Muscle of leg (tissue), 11 donors: ENCODE data around the gene TRIM28. TPM values are rescaled to one million over a fixed set of nuclear protein-coding genes. Genes with fewer than 3 reads are reported as not detected.
A peak's percentile ranks its signal among the peaks of the same experiment; 100 is the strongest.

Source experiments
- DNase-seq: peaks from one replicate; pipeline ENCODE4 v3.0.0; 2013
- H3K27ac ChIP-seq: one replicate; pipeline ENCODE4 v1.5.1; 2013; ENCODE audit warnings: mild to moderate bottlenecking, low read length, control low read depth
- H3K27me3 ChIP-seq: one replicate; pipeline ENCODE4 v1.6.1; 2013; ENCODE audit warnings: low read length; ENCODE audit not compliant: control insufficient read depth, insufficient read depth
- H3K36me3 ChIP-seq: one replicate; pipeline ENCODE4 v1.6.1; 2013; ENCODE audit warnings: low read length; ENCODE audit not compliant: control insufficient read depth, insufficient read depth
- H3K4me1 ChIP-seq: one replicate; pipeline ENCODE4 v1.6.1; 2013; ENCODE audit warnings: low read length; ENCODE audit not compliant: control insufficient read depth, insufficient read depth
- H3K4me3 ChIP-seq: one replicate; pipeline ENCODE4 v1.5.1; 2013; ENCODE audit warnings: low read length, control low read depth
- H3K9me3 ChIP-seq: replicated peaks from 2 replicates; pipeline ENCODE4 v1.6.1; 2013; ENCODE audit warnings: low read depth, low read length; ENCODE audit not compliant: control insufficient read depth
- WGBS: methylation state at CpG from one replicate; pipeline ENCODE4 v1.1.5; 2013; ENCODE audit warnings: missing lambda C conversion rate; ENCODE audit not compliant: insufficient coverage; 5-methylcytosine and 5-hydroxymethylcytosine counted together
- polyA plus RNA-seq, 8 donors: library from polyadenylated mRNA; unstranded; fragments of 120-200 nt; gene quantifications; one replicate each; pipeline versions ENCODE4 v1.2.1 to v1.2.3, GENCODE V29; 2013; ENCODE audit warnings: inconsistent platforms in 1 of 8, low replicate concordance in 1 of 8; ENCODE audit not compliant: insufficient read length in 8 of 8, insufficient read depth in 1 of 8
- total RNA-seq: library from RNA; stranded (reverse); fragments of 120-200 nt; gene quantifications from one replicate; pipeline ENCODE4 v1.2.4, GENCODE V29; 2013

Gene TRIM28
- total and polyA plus RNA-seq, 9 donors: 213 to 466 (median 385) TPM

DNA sequence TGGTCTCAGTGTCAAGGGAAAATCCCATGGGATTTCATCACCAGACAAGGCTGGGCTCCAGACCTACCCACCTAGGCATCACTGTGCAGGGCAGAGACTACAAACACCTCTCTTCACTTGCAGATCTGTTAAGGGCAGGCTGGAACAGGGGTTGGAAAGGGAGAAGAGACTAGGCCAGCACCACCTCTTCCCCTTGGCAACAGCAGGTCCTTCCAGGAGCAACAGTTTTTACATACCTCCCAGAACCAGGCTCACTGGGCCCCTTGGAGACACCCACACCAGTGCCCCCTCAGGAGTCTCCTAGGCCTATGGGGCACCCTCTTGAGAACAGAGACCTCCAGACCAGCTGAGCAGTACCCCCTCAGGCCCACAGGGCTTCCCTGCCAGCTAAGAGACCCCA lies 17.1 kb downstream of the TRIM28 start:
- peak; percentile 35 for DNase-seq
- peaks cover 13% of the 10 kb centered on the region for H3K36me3 ChIP-seq
- peaks cover 29% of the 10 kb centered on the region for H3K27me3 ChIP-seq
- no peak overlapping the region for H3K4me3 ChIP-seq
- H3K27ac ChIP-seq: no peak overlapping the region
- no peaks in the 10 kb centered on the region for H3K9me3 ChIP-seq
- peaks cover 49% of the 10 kb centered on the region for H3K4me1 ChIP-seq

DNA sequence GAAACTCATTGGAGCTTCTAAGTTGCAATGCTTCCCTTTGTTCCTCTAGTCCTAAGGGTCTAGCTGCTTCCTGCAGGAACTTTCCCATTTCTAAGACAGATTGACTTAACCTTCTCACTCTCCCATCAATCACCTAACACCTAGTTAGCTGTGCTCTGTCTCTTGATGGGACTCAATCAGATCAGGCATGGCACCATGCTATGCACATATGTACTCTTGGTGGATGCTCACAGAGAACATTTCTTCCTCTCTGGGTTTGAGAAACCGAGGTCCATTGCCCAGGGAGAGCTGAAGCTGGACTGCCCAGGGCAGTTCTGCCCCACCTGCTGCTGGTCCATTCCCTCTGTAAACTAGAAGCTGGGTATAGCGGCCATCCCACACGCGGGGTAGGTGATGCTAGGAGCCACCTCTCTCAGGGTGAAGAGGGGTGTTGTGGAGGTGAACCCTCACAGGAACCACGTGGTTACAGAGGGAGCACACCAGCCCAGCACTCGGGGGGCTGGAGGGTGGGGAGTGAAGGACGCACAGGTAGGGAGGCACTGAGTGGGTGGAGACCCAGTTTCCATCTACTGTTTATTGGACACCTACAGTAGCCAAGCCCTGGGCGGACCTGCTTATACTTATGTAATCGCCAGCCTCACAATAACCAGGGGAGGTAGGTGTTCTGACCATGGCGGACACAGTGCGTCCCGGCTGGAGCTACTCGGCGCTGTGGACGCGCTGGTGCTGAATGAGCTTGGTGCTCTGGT lies 17.7 kb downstream of the TRIM28 start:
- Histone ChIP-seq H3K36me3 (peaks cover 7% of the 10 kb centered on the region), H3K4me3 (no peak overlapping the region), H3K9me3 (no peaks in the 10 kb centered on the region), H3K27me3 (peaks cover 29% of the 10 kb centered on the region), H3K4me1 (peaks cover 43% of the 10 kb centered on the region), H3K27ac (no peak overlapping the region)
- DNase-seq: no peak
- WGBS: 43% methylated on average over 12 of the region's 16 CpGs

DNA sequence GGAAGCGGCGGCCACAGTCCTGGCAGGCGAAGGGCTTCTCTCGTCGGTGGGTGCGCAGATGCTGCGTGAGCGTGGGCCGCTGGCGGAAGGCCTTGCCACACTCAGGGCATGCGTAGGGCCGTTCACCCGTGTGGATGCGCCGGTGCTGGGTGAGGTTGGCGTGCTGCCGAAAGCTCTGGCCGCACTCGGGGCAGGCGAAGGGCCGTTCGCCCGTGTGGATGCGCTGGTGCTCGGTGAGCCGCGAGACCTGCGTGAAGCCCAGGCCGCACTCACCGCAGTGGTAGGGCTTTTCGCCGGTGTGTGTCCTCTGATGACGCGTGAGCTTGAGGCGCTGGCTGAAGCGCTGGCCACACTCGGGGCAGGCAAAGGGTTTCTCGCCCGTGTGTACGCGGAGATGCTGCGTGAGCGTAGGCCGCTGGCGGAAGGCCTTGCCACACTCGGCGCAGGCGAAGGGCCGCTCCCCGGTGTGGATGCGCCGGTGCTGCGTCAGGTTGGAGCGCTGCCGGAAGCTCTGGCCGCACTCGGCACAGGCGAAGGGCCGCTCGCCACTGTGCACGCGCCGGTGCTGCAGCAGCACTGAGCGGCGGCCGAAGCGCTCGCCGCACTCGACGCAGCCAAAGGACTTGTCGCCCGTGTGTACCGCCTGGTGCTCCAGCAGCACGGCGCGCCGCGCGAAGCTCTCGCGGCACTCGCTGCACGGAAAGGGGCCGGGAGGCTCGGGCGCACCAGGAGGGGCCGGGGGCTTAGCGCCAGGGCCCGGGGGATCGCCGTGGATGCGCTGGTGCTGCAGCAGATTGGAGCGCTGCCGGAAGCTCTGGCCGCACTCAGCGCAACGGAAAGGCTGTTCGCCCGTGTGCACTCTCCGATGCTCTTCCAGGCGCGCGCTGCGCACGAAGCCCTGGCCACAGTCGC lies 18.5 kb downstream of the TRIM28 start:
- Histone ChIP-seq H3K9me3 (no peaks in the 10 kb centered on the region), H3K27ac (peak overlapping the region; percentile 29), H3K36me3 (peaks cover 6% of the 10 kb centered on the region), H3K4me1 (peaks cover 35% of the 10 kb centered on the region), H3K4me3 (peak overlapping the region; percentile 30), H3K27me3 (peaks cover 29% of the 10 kb centered on the region)
- 8% methylated on average over 107 of the region's 107 CpGs for WGBS
- DNase-seq: peak; percentile 57

DNA sequence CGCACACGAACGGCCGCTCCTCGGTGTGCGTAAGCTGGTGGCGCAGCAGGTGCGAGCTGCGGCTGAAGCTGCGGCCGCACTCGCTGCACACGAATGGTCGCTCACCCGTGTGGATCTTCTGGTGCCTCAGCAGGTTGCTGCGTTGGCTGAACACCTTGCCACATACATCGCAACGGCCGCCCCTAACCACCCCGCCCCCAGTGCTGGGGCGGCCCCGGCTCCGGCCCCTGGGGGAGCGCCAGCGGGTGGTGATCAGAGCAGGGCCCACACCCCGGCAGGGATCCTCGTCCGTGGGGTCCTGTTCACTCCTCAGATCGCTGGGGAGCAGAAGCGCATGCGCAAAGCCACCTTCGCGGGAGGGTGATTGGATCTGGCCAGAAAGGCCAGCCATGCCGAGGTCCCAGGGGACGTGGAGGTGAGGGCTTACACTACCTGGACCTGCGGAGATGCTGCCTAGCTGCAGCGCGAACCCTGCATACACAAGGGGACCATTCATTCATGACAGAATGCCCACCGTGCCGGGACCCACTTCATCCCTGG lies 19.2 kb downstream of the TRIM28 start:
- DNase-seq: peak; percentile 42
- no peak overlapping the region for H3K27ac ChIP-seq

DNA sequence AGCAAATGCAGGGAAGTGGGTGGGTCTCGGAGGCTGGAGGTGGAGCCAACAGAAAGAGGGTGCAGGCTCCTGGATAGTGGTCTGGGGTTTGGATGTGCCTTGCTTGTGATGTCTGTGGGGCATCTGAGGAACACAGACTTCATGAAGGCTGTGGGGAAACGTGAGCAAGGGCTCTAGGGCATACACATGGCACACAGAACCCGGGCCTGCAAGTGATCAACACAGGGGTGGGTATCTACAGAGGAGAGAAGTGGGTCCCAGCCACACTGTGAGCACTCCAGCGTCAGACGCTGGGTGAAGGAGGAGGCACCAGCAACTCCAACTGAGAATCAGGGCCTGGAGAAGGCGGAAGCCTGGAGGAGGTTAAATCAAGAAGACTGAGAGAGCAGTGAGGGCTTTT lies 20.0 kb downstream of the TRIM28 start:
- peaks cover 12% of the 10 kb centered on the region for H3K36me3 ChIP-seq
- H3K27me3 ChIP-seq: peaks cover 29% of the 10 kb centered on the region
- no peaks in the 10 kb centered on the region for H3K9me3 ChIP-seq
- peaks cover 29% of the 10 kb centered on the region for H3K4me1 ChIP-seq
- DNase-seq: no peak
- H3K4me3 ChIP-seq: no peak overlapping the region
- WGBS: 59% methylated on average over 5 of the region's 6 CpGs
- H3K27ac ChIP-seq: no peak overlapping the region

More for the DNA sequence above, 19.2 kb downstream of the TRIM28 start:
- Histone ChIP-seq H3K27me3 (peaks cover 29% of the 10 kb centered on the region), H3K4me3 (peak overlapping the region; percentile 22), H3K9me3 (no peaks in the 10 kb centered on the region), H3K4me1 (peaks cover 29% of the 10 kb centered on the region), H3K36me3 (peaks cover 8% of the 10 kb centered on the region)
- WGBS: 5% methylated on average over 40 of the region's 40 CpGs

DNA sequence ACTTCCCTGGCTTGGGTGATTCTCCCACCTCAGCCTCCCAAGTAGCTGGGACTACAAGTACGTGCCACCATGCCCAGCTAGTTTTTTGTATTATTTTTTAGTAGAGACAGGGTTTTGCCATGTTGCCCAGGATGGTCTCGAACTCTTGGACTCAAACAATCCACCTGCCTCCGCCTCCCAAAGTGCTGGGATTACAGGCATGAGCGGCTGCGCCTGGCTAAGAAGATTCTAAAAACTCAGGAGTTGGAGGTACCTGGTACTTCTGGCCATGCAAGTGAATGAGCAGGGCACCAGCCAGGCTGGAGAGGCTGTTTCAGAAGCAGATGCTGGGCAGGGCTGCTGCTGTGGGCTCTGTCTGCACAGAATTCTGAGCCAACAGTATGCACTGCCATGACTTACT lies 23.1 kb downstream of the TRIM28 start:
- no peak for DNase-seq
- whole genome bisulfite sequencing: 94% methylated on average over 4 of the region's 5 CpGs
- Histone ChIP-seq H3K36me3 (peaks cover 41% of the 10 kb centered on the region), H3K27ac (no peak overlapping the region), H3K4me3 (no peak overlapping the region), H3K27me3 (peaks cover 18% of the 10 kb centered on the region), H3K4me1 (peaks cover 19% of the 10 kb centered on the region), H3K9me3 (no peaks in the 10 kb centered on the region)

DNA sequence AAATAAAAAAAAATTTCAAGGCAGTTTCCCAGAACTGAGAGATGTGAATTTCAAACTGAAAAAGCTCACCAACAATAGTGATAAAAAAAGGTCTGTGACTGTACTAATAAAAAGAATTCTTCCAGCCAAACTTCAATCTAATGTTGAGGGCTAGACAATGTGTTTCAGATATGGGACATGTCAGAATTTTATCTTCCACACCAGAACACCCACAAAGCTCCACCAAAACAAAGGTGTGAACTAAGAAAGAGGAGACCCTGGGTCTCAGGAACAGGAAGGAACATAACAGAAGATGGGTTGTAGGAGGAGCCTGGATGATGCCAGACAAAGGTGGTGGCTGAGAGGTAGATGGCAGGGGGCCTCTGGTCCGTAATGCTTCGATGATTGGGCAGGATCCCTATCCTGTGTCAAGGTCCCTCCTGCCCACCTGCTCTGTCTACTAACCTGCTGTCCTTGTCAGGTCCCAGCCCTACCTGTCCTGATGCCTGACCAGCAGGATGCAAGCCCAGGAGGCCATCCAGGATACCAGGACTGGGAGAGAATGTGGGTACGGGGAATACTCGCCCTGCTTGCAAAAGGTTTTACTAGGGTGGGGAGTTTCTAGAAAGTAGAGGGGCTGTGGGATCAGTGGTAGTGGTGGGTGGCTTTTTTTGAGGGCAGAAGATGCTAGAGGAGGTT lies 24.7 kb downstream of the TRIM28 start:
- no peak for DNase-seq
- WGBS: 94% methylated on average over 2 of the region's 4 CpGs
- Histone ChIP-seq H3K9me3 (no peaks in the 10 kb centered on the region), H3K4me3 (no peak overlapping the region), H3K36me3 (peaks cover 41% of the 10 kb centered on the region), H3K4me1 (peaks cover 12% of the 10 kb centered on the region), H3K27ac (no peak overlapping the region), H3K27me3 (peaks cover 4% of the 10 kb centered on the region)

DNA sequence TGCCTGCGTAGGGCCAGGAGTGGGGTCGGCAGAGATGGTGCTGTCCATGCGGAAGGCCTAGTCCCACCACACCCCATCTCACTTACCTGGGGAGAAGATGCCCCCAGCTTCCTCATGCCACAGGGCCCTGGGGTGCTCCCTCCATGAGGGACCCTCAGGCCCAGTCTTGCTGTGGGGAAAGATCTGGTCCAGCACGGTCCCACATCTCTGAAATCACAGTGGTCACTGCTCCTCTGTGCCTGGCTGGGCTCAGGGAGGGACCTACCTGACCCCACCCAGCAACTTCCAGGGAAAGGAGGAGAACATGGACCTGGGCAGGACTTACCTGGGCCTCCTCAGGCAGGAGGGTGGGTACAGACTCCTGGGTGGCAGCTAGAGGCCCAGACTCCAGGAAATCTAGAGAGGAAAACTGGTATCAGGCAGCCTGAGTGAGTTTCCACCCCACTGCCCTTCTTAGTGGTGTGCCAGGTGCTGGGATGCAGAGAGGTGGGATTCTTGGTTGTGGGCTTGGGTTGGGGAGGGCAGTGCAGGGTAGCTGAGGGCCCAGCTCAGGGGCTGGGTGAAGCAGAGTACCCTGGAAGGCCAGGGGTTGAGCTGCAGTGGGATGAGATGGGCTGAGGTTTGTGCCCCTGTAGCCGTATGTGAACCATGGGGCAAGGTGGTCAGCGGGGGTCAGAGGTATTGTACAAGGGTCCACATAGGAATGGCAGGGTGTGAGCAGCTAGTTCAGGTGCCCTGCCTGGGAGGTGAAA lies 25.5 kb downstream of the TRIM28 start:
- Histone ChIP-seq H3K27ac (no peak overlapping the region), H3K27me3 (no peaks in the 10 kb centered on the region), H3K36me3 (peaks cover 41% of the 10 kb centered on the region), H3K4me3 (no peak overlapping the region), H3K4me1 (peaks cover 19% of the 10 kb centered on the region), H3K9me3 (no peaks in the 10 kb centered on the region)
- no peak for DNase-seq
- WGBS: 100% methylated on average over 2 of the region's 6 CpGs

DNA sequence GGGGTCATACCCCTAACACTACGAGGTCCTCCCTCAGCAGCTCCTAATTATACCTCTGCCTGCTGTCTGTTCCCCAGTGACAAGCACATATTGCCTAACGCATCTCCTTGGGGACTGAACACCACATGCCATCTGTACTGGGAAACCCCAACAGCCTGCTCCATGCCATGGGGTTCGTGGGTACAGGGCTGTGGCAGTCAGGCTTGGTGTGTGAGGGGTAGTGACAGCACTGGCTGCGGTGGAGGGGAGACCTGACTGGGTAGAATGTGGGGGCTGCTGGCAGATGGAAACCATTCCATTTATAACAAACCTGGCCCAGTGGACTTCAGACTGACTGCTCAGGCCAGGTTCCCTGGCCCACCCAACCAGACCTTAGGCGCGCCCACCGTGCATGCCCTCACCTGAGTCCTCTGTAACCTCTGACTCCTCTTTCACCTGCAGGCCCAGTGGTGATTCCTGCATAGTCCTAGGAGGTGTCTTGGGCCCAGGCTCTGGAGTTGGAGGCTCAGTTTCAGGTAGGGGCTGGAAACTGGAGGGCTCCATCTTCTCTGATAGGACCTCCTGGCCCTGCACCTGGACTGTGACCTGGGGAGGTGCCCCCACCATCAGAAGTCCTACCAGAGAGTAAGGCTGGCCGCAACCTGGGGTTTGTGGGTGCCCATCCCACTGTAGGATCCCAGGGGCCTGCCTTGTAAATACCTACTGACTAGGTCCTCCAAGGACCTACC lies 26.2 kb downstream of the TRIM28 start:
- Histone ChIP-seq H3K36me3 (peaks cover 41% of the 10 kb centered on the region), H3K27me3 (no peaks in the 10 kb centered on the region), H3K4me3 (no peak overlapping the region), H3K27ac (no peak overlapping the region), H3K4me1 (peaks cover 23% of the 10 kb centered on the region), H3K9me3 (no peaks in the 10 kb centered on the region)
- WGBS: 86% methylated on average over 1 of the region's 8 CpGs
- DNase-seq: no peak
